Posterior cingulate gyrus (tissue), 11 donors: Measurements from ENCODE around the gene SMAD1.

Experiments used
- DNase-seq, 10 donors: peaks; one replicate each; pipeline versions ENCODE4 v3.0.0 to v3.0.0-alpha.2; 2020 to 2021; ENCODE audit warnings: mixed read lengths in 3 of 10
- intact Hi-C: fragments of 100-400 bp; cut with DNase I; formaldehyde crosslinking; loops from one replicate; pipeline ENCODE4 v1.15.1; 2023

SMAD1 gene

DNA sequence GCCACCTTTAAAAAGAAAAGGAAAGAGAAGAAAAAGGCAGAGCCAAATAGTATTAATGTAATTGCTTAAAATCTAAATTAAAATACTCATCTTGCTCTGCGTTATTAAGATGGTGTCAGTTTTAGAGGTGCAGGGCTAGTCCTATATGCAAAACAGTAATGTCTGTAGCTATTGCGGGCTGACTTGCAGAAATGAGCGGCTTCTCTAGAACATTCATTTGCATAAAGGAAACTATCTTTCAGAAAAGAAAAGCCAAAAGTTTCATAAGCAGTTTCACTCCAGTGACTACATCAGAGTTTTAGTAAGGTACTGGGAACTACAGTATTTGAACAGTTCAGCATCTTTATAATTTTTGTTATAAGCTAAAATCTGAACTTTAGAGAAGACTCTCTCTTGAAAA lies 6.0 kb downstream of the SMAD1 start:
- DNase-seq = no peak
- intact Hi-C loops = no loop called here

DNA sequence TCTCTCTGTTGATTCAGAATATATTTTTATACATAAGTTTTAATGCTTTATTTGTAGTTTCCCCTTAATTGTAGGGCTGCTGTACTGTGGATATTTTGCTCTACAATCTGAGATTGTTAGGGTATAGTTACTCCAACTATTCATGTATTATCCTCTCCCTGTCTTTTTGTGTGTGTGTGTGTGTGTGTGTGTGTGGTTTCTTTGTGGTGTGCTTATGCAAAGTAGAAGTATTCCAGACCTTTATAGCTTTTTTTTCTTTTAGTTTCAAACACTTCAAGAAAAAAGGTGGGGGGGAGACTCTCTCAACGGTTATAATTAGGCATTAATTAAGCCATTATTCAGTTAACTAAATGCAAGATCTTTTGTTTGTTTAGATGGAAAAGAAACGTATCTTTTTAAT lies 6.7 kb downstream of the SMAD1 start:
- no peak for DNase-seq
- intact Hi-C loops = no loop called here

DNA sequence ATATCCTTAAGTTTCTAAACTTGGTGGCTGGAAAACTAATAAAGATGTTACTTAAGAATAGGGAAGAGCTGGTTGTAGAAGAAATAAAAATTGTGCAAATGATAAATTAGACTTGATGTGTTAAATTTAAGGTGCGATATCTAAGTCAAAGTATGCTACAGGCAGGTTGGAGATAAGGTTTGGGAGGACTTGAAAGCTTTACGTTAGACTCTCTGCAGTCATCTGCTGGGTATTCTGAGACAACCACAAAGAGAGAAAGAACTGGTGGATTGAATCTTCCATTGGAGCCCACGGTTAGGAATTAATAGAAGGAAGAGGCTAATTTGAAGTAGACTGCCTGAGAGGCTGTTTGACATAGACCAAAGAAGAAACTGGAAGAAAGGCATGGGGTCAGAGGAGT lies 7.9 kb downstream of the SMAD1 start:
- no peak for DNase-seq
- intact Hi-C loops = no loop called here

DNA sequence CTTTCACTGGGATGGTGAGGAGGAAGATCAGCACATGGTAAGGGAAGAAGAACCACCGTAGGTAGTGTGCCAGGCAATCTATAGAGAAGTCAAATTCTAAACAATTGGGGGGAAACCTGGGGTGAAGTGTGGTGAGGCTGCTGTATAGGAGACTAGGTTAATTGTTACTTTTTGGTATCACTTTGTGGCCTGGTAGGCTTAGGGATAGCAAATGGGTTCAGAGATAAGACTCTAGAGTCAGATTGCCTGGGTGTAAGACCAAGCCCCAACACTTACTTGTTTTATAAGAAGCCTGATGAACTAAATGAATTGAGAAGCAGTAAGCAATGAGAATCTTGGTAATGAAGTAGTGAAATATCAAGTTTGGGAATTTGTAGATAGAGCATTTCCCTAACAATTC lies 8.7 kb downstream of the SMAD1 start:
- intact Hi-C loops = no loop called here
- DNase-seq = no peak

DNA sequence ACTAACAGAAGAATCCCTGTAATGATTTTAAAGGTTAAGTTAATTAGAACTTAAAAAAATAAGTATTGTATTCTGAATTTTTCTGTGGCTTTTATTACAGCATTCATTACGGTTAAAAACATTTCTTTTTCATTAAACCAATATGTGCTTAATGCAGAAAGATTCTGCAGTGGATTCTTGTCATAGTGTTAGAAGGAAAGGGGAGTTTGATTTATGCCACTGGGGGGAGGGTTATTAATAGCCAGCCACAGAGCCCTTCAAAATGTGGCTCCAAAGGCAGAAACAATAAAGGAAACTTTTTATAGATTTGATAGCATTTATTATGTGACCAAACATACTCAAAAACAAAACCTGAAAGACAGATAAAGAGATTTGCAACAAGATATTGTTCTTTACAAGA lies 9.1 kb downstream of the SMAD1 start:
- intact Hi-C loops = no loop called here
- DNase-seq = no peak

DNA sequence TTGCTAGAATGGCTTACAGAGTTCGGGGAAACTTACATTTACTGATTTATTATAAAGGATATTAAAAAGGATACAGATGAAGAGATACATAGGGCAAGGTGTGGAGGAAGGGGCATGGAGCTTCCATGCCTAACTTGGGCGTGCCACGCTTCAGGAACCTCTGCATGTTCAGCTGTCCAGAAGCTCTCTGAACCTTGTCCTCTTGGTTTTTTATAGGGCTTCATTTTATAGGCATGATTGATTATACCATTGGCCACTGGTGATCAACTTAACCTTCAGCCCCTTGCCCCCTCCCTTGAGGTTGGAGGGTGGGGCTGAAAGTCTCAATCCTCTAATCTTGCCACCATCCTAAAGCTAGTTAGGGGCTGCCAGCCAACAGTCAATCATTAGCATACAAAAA lies 10.7 kb downstream of the SMAD1 start:
- intact Hi-C loops = no loop called here
- DNase-seq = no peak

DNA sequence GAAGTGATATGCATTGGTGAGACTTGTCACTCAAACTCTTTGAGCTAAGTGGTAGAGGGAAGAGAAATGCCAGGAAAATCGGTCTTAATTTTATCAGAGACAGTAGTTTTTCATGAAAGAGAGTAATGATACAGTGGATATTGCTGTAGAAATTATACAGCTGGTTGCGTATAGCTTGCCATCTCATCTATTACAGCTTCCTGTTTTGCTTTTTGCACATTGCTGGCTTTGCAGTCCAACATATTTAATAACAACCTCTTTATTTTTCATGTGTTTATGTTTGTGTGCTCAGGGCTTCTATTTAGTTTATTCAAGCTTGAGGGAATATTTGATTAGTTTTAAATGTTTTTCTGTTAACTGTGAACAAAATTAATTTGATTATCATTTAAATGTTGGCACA lies 11.5 kb downstream of the SMAD1 start:
- intact Hi-C loops = no loop called here
- no peak for DNase-seq

DNA sequence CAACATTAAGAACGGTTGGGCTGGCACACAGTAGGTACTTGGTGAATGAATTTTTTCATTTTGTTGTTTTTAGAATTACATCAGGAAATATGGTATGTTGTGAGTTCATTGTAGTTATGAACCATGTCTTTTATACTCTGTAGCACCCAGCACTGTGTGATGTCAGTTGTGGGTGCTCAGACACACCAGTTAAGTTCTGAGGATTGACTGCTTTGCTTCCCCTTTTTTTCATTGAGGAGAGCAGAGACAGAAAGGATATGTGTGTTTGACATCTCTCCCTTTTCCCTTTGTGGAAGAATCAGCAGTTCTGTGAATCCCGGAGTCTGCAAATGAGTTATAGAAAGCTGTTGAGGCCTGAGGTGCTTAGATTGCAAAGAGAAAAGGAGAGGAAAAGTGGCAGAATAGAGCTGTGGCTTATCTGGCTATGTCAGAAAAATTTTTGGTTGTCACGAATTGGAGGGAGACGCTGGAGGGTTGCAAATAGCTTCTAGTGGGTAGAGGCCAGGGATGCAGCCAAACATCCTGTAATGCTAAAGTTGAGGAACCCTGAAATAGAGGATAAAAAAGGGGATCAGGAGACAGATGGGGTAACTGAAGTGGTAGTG lies 13.1 kb downstream of the SMAD1 start:
- DNase-seq = no peak
- intact Hi-C loops = no loop called here

DNA sequence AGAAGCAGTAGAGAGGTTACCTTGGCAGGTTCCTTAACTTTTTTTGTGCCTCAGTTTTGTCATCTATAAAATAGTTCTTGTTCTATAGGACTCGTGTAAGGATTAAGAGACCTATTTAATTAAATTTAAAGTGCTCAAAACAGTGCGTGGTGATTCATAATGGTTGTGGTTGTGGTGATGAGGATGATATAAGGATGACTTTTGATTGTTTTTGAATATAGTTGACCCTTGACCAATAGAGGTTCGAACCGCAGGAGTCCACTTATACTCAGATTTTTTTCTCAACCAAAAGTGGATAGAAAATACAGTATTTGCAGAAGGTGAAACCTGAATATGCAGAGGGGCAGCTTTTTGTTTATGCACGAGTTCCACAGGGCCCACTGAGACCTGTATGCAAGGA lies 14.6 kb downstream of the SMAD1 start:
- intact Hi-C loops = no loop called here
- no peak for DNase-seq

DNA sequence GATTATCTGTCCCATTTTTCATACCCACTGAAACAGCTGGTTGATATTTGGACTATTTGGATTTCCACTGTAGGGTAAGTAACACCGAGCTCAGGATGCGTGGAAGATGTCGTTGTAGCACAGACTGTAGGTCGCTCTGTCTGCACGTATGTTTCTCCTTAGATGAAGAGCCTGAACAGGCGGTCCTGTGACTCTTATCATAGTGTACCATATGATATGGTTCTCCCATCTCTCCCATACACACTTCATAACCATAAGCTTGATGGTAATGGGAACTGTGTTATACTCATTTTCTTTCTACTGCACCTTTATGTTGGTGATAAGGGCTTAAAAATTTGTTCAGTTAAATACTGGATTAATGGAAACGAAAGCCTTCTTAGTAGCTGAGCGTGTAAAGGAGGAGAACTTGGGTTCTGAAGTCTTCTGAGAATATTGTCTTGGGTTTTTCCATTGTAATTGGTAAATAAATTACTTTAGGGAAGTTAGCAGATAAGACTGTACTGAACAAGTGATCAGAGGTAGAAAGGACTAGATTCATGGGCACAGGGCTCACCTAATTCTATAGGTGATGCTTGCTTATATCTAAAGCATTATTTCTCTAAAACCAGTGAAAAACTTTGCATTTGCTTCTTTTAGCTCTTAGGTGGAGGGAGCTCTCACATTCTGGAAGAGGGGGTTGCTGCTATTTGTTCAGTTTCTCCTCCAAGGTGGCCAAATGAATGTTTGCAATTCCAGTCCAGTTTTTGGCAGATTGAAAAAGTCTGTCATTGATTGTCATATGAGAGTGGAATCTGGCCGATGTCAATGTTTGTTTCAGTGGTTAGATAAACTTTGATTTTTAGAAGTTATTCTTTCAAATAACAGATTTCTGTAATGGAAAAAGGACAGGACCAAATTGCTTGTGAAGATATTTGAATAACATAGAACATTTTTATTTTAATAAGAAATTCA lies 15.8 kb downstream of the SMAD1 start:
- intact Hi-C loops = no loop called here

DNA sequence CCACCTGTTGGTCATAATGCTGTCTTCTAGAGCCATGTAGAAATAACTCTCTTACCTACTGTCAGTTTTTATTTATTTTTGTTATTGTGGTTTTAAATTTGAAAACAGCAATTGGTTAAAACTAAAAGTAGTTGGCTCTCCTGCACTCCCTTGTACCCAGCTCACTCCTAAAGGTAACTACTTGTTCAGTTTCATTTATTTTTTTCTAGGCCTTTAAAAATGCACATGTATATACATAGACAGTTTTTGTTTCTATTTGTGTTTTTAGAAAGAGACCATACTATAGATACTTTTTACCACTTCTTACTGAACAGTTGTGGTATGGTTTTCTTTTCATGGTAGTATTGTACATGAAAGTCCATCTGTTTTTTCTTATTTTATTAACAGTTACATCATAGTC lies 16.8 kb downstream of the SMAD1 start:
- intact Hi-C loops = no loop called here
- DNase-seq = no peak

More for the DNA sequence above, 15.8 kb downstream of the SMAD1 start:
- no peak for DNase-seq

DNA sequence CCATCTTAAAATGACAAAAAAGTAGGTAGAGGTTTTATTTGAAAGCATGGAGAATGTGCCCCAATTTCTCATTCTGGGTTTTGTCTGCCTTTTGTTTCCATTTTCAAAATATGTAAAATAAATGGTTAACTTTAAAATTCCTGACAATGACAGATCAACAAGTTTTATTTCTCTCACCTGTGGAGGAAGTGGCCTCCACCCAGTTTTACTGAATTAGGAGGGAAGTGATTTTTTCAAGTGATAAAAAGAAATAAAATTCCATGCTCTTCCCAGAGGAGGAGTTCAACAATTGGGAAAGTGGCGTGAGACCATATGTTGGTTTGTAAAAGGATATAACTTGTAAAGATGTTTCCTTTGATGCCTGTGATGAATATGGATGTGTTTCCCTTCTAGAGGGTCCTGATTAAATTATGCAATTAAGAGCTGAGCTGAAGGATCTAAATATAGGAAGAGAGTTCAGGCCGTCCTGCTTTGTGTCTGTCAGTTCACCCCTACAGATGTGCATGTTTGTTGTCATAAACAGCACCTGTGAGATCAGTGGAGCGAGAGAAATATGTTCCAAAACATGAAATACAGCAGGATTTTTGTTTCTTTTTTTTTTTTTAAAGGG lies 19.5 kb downstream of the SMAD1 start:
- intact Hi-C loops = no loop called here
- DNase-seq = no peak

DNA sequence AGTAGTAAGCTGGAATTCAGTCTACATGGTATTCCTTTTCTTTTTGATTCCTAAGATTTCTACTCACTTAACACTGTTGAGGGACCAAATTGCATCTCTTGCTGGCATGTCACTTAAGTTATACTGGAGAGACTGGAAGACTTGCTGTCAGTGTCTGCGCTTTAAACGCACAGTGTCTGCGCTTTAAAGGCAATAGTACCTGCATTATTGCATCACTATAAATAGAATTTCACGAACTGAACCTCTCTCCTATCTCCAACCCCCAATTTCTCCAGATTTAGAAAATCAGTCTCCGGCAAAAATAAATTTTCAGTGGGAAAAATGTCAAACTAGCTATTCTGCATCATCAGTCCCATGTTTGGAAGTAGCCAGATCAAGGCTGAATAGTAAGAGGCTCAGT lies 21.2 kb downstream of the SMAD1 start:
- intact Hi-C loops = no loop called here

DNA sequence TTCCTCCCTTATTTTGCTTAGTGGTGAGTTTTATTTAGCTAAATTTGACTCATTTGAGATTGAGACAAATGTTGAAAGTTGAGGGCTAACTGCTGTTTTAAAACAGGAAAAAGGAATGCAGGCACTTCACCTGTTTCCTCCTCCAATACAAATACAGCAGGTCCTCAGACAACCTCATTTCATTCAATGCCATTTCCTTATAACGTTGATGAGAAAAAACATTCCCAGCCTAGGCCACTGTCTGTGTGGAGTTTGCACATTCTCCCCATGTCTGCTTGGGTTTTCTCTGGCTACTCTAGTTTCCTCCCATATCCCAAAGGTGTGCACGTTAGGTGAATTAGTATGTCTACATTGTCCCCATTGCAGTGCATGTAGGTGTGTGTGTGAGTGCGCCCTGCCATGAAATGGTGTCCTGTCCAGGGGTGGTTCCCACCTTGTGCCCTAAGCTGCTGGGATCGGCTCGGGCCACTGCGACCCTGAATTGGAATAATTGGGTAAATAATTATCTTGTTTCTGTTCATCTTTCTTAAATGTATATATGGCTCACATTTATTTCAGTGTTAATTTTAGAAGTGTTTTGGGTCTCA lies 21.9 kb downstream of the SMAD1 start:
- DNase-seq = no peak
- intact Hi-C loops = no loop called here

More for the DNA sequence above, 21.2 kb downstream of the SMAD1 start:
- no peak for DNase-seq

DNA sequence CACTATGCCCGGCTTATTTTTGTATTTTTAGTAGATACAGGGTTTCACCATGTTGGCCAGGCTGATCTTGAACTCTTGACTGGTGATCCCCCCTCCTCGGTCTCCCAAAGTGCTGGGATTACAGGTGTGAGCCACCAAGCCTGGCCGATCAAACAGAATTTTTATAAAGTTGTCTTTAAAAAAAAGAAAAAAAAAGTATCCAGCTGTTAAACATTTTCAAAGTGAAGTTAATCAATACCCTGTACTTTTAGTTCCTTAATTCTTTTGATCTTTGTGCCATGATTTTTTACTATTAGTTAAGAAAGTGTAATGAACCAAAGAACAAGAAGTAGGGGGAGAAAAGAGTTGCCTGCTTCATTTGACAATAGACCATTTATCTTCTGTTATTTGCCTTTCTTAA lies 24.3 kb downstream of the SMAD1 start:
- DNase-seq = no peak
- intact Hi-C loops = no loop called here

DNA sequence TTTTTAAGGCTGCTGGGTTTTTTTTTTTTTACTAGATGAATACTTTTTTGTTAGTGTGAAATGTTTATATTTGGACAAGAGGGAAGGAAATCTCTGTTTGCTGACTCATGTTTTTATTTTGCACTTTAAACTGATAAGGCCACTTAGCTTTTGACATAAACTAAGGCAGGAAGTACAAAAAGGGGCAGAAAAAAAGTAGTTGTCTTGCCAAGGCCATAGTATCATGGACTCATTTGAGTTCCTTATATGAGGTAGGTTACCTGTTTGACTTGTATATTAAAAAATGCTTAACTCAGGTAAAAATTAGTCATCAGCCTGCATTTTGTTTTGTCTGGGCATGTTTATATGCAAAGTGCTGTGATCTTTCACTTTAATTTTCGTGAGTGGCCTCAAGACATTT lies 26.0 kb downstream of the SMAD1 start:
- DNase-seq = no peak
- intact Hi-C loops = no loop called here

DNA sequence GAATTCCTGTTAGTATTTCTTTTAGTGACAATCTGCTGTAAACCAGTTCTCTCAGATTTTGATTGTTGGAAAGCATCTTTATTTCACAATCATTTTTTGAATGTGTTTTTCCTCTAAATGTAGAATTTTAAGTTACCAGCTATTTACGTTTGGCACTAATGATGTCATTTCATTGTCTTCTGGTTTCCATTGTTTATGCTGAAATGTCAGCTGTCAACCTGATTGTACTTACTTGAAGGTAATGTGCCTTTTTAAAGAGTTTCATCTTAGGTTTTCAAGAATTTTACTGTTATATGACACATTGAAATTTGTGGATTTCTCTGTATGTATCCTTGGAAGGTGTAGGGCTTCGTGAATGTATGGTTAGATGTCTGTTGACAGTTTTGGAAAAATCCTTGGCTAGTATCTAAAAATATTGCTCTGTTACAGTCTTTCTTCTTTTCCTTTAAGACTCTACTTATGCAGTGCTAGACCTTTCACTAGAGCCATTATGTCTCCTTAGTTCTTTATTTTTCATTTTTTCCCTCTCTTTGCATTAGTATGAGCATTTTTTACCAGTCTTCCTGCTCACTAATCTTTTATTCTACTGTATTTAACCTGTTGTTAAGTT lies 30.4 kb downstream of the SMAD1 start:
- intact Hi-C loops = no loop called here
- DNase-seq = no peak

DNA sequence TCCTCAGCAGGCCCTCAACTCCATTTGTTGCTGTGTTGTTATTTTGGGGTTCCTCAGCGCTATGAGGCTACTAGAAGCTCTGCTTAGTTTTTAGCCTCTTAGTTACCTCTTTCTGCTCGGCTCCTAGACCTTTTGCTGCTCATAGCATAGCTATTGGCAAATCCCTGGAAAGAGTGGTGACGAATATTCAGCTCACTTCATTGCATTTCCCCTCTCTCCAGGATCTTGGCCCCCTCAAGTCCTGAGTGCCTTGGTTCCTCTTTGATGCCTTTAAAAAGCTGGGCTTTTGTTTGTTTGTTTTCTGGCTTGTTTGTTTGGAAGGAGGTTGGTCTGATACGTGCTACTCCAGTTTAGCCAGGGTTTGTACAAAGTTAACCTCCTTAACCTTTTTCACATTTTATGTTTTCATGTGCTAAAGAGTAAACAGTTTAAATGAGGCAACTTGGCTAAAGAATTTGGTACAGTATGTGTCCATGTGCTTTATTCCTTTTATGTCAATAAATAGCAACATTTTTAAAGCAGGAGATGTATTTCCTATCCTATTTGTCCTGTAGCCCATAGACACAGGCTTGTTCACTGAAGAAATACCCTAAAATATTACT lies 31.5 kb downstream of the SMAD1 start:
- intact Hi-C loops = no loop called here
- DNase-seq = no peak

DNA sequence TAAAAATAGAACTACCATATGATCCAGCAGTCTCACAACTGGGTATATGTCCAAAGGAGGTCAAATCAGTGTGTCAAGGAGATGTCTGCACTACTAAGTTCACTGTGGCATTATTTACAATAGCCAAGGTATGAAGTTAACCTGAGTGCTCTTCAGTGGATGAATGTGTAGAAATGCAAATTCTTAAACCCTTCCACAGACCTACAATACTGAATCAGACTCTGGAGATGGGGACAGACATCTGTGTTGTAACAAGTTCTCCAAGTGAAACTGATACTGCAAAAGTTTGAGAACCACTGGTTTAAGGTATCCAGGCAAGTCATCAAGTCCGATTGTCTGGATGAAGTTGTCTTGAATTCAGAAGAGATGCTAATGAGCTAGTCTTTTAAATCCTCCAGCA lies 38.5 kb downstream of the SMAD1 start:
- DNase-seq = no peak
- intact Hi-C loops = loop anchor here (5.0 kb wide), 1 partner anchor 38 kb away; the partner anchor contains the start of gene SMAD1

DNA sequence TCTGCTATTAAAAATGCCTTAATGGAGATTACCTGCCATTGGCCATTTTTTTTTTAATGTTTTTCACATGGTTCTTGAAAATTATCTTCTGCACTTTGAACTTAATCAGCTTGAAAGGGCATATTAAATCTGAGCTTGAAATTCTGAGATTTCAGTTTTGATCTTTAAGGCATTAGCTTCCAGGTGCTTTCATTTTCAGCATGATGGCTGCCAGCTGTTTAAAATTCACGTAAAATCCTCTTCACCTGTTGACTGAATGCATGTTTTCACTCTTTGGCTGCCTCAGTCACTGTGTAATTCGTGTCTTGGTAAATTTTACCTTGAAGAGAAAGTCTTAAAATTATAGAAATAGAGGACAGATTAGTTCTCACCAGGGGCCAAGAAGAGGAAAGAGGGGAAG lies 39.6 kb downstream of the SMAD1 start:
- intact Hi-C loops = loop anchor here (5.0 kb wide), 1 partner anchor 39 kb away; the partner anchor contains the start of gene SMAD1
- no peak for DNase-seq
